Measurements from ENCODE around the gene DNAJC11.

The DNAJC11 gene

GRCh38 chr1:6585841-6586240, 115.8 kb downstream of the DNAJC11 start:
- no peak for DNase-seq (ENCODE audit: low read depth in 2 of 2)

- DNase-seq (ENCODE audit: low read depth in 2 of 2): no peak
These were observed 116.4 kb downstream of the DNAJC11 start for GRCh38 chr1:6585081-6585722.

Data from activated CD8-positive, alpha-beta memory T cell treated with anti-CD3 and anti-CD28 coated beads for 4 hours (primary cell).